Activated effector memory CD4-positive, alpha-beta T cell treated with Interleukin-2 at 50 U/mL for 16 hours (primary cell): ENCODE measurements around the gene PREX1.

ENCODE experiments used
- DNase-seq: peaks from one replicate; pipeline ENCODE4 v3.0.0-alpha.2; 2020

Gene PREX1

DNA sequence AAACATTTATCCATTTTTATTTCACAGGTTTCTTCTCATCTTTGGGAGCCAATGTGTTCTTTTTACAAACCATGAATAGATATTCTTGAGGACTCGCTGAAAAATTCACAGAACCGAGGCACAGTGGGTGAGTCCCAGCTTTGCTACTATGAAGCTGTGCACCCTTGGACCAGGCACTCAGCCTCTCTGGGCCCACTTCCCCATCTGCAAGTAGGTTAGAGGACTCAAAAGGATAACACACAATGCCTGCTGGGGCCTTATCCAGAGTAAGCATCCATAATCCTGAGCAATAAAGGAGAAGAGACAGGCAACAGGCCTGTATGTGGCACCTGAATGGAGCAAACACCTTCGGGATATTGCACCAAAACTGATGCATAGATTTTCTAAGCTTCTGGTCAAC, 153.3 kb downstream of the PREX1 start:
- no peak for DNase-seq

DNA sequence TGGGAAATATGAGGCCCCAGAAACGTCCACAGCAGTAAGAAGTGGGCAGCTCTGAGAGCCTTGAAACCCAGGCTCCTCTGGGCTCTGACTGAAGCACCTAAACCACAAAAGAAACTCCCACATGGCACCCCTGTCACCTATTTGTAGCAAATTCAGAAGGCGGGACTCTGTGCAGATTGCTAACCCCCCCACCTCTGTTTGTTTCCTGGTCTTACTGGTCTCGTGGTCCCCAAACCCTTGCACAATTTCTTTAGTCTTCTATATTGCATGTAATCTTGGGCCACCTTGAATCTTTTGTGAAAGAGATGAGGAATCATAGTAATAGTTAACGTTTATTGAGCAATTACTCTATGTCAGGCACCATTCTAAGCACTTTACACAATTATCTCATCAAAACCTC, 154.3 kb downstream of the PREX1 start:
- DNase-seq, result no peak

GRCh38 chr20:48672324-48672723, 155.5 kb downstream of the PREX1 start:
- no peak for DNase-seq

DNA sequence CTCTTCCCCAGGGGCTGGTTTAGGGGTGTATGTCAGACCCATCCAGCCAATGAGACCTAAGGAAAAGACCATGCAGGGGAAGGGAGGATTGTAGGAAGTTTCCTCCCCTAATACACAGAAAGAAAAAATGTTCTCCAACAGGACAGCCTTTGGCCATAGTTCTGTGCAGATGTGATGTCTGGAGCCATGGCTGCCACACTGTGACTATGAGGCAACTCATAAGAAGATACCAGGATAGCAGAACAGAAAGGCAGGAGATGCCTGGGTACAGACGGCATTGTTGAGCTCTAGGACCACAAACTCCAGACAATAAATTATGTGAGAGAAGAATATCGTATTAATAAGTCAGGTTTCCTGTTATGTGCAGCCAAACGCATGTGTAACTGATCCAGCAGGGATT, 156.7 kb downstream of the PREX1 start:
- DNase-seq, result no peak

GRCh38 chr20:48669946-48670605, 157.7 kb downstream of the PREX1 start:
- no peak for DNase-seq

DNA sequence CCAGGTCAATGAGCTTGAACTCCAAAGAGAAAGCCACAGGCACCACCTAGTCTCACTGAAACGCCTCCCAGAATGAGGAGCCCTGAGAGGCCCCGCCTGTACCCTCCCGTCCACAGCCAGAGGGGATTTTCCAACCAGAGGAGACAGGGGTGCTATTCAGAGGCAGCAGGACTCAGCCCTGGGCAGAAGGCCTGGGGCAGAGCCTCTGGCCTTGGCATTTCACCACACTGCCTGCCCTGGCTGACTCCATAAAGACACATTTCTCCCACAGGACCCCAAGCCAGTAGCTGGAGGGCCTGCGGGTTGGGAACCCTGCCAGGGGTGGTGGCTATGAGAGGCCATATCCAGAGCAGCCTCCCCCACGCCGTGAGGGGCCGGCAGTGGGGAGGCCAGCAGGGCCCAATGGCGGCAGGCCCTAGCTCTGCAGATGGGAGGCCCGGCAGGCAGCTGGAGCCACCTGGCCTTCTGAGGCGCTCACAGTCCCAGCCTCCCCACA, 159.3 kb downstream of the PREX1 start:
- DNase-seq, result no peak

GRCh38 chr20:48667889-48668413, 159.8 kb downstream of the PREX1 start:
- DNase-seq, result no peak

- no peak for DNase-seq
Observed at GRCh38 chr20:48667481-48667880, 160.3 kb downstream of the PREX1 start.

- no peak for DNase-seq
Observed at GRCh38 chr20:48665785-48666184, 162.0 kb downstream of the PREX1 start.

DNA sequence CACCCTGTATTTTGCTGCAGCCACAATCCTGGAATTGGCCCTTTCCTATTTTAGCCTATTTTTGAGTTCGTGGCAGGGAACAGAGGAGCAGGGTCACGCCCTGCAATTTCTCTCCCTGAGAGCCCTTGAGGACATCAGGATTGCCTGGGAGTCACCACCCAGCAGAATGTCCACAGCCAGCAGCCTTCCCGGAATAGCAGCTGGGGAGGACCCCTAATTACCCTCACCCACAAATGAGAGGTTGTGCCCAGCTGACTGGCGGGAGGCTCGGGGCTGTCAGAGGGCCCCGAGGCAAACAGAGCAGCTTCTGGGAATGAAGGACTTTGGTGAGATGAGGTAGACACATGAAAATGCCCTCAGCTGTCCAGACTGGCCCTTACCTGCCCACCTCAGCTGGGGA, 165.1 kb downstream of the PREX1 start:
- no peak for DNase-seq

GRCh38 chr20:48661575-48662455, 166.0 kb downstream of the PREX1 start:
- no peak for DNase-seq

DNA sequence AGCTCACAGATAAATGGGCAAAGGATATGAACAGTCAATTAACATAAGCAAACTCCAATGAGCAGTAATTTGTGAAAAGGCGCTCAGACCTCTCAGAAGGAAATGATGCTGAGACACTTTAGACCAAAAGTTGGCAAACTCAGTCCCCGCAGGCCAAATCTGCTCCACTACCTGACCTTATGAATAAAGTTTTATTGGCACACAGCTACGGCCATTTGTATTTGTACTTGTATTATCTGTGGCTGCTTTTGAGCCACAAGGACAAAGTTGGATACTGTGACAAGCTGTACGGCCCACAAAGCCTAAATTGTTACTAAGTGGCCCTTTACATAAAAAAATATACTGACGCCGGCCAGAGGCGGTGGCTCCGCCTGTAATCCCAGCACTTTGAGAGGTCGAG, 167.0 kb downstream of the PREX1 start:
- no peak for DNase-seq

GRCh38 chr20:48659858-48660257, 167.9 kb downstream of the PREX1 start:
- no peak for DNase-seq

GRCh38 chr20:48658505-48658904, 169.3 kb downstream of the PREX1 start:
- DNase-seq, result no peak

- no peak for DNase-seq
Observed at GRCh38 chr20:48658198-48658476, 169.7 kb downstream of the PREX1 start.

DNA sequence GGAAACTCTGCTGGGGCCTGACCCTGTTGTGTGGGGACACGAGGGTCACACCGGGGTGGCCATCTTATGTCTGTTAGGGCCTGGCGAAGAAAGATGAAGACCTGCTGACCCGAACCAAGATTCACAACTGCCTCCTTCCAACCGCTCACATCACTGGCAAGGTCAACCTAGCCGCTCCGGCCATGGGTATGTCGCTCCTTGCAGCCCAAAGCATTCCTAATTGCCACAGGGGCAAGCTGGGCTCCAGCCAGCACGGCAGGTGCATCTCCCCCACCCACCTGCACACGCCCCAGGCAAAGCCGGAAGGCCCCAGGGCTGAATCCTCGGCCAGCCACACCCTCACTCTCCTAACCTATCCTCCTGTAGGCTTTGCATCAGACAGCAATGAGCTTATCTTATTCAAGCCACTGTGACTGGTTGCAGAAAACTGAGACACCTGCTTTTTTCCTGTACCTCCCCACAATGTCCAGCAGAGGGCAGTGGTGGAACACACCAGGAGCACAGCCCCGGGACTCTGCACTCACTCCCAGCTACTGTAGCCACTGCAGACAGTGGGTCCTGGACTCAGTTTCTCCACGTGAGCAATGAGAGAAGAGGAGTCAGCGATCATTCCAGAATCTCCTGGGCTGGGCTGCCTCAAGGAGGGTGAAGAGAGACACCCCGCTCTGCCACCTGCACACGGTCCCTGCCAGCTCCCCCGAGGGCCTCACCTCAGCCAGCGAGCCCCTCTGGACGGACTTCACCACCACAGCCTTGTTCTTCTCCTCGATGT, 170.2 kb downstream of the PREX1 start:
- DNase-seq, result peak; percentile 43

- no peak for DNase-seq
Observed at GRCh38 chr20:48656661-48657211, 171.1 kb downstream of the PREX1 start.

GRCh38 chr20:48656137-48656536, 171.7 kb downstream of the PREX1 start:
- no peak for DNase-seq

- DNase-seq, result no peak
Observed at GRCh38 chr20:48653706-48654051, 174.1 kb downstream of the PREX1 start.

DNA sequence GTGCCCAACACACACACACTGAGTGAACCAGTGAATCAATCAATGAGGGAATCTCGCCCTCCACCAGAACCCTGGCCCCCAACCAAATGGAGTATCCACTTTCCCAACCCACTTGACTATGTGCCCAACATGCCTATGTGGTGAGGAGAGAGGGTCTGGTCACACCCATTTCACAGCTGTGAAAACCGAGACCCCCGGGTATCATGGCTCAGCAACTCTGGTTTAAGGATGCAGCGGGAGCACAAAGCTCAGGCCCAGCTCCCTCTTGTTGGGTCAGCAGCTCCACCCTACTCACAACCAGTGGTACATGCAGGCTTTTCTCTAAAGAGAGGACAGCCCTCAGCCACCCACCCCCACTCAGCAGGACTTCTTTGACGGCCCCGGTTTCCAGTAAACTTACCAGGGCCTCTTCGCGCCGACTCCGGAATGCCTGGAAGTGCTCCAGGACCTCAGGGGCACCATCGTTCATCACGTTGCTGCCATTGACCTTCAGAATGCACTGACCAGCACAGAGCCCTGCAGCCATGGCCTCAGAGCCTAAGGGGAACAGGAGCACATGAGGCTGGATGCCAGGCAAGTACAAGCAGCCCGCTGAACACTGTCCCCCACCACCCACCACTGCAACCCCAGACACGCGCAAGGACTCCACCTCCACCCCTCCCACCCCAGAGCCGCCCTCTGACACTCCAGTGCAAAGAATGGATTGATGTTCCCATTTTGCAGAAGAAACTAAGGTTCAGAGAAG, 174.7 kb downstream of the PREX1 start:
- no peak for DNase-seq

DNA sequence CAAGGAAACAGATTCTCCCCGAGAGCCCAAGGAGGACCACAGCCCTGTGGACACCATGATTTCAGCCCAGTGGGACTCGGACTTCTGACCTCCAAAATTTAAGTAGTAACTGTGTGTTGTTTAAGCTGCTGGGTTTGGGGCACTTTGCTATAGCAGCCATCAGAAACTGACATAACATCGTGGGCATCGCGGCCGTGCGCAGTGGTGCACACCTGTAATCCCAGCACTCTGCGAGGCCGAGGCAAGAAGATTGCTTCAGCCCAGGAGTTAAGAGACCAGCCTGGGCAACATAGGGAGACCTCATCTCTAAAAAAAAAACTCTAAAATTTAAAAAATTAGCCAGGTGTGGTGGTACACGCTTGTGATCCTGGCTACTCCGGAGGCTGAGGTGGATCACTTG, 175.8 kb downstream of the PREX1 start:
- no peak for DNase-seq

DNA sequence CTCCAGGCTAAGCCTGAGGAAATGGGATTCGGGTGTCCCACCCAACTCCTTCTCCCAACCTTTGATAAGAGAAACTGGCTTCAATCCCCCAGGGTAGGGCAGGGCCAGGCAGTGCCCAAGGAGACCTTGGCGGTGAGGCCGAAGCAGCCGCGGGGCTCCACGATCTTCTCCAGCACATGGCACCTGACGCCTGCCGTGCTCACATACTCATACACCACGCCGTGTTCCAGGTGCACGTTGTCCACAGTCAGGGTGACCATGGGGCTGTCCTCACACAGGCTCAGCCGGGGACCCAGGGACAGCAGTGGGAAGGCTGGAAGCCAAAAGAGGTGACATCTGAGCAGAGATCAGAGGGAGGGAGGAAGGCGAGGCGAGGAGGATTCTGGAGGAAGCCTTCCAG, 176.5 kb downstream of the PREX1 start:
- no peak for DNase-seq

GRCh38 chr20:48649868-48650267, 177.9 kb downstream of the PREX1 start:
- DNase-seq, result no peak
